MM.1S (cell line): ENCODE results near the gene NLRP9.
"Not testable (repeated sequence)": the region's sequence is repeated elsewhere in the genome, so short reads cannot be mapped to it uniquely, and the experiment has no call there.

ENCODE experiments used
- EZH2 ChIP-seq: fragments of 300-600 bp; sonication (generic); optimal IDR thresholded peaks from 2 replicates; pipeline ENCODE3; 2017; ENCODE audit warnings: low read depth, mild to moderate bottlenecking, antibody characterized with exemption, low read length, mixed read lengths
- TF ChIP-seq, protein P1 (sequence below): fragments of 300-600 bp; sonication (generic); IDR thresholded peaks from 2 replicates; pipeline ENCODE4 v1.5.1; 2016; ENCODE audit warnings: antibody characterized with exemption, low read length, mixed read lengths

- TF ChIP-seq, protein P1, sequence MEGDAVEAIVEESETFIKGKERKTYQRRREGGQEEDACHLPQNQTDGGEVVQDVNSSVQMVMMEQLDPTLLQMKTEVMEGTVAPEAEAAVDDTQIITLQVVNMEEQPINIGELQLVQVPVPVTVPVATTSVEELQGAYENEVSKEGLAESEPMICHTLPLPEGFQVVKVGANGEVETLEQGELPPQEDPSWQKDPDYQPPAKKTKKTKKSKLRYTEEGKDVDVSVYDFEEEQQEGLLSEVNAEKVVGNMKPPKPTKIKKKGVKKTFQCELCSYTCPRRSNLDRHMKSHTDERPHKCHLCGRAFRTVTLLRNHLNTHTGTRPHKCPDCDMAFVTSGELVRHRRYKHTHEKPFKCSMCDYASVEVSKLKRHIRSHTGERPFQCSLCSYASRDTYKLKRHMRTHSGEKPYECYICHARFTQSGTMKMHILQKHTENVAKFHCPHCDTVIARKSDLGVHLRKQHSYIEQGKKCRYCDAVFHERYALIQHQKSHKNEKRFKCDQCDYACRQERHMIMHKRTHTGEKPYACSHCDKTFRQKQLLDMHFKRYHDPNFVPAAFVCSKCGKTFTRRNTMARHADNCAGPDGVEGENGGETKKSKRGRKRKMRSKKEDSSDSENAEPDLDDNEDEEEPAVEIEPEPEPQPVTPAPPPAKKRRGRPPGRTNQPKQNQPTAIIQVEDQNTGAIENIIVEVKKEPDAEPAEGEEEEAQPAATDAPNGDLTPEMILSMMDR = not testable (repeated sequence)
- not testable (repeated sequence) for TF ChIP-seq EZH2
Observed at GRCh38 chr19:55730378-55730777, 7.8 kb downstream of the NLRP9 start.
